PC-3 (cell line): ENCODE results near the gene SFT2D3. TPM values are rescaled to one million over a fixed set of nuclear protein-coding genes. Genes with fewer than 3 reads are reported as not detected.

Experiments
- ATAC-seq: fragments of 200-7000 bp; cut with Tn5 transposase; 2 replicates; pipeline ENCODE4 v1.9.1; 2020; ENCODE audit warnings: mild to moderate bottlenecking, moderate library complexity
- BruUV-seq: library from RNA; stranded (reverse); fragments of 400-500 nt; replicated peaks from 2 replicates; lab custom pipeline; 2021; lab: Mats Ljungman, UMichigan
- CTCF ChIA-PET: fragments of 300-600 bp; sonication (Branson Sonifier 250); formaldehyde crosslinking; loops from one replicate; lab custom pipeline; 2022; ENCODE audit warnings: antibody characterized with exemption; lab: Charles Lee
- POLR2A ChIA-PET: fragments of 300-600 bp; sonication (Branson Sonifier 250); formaldehyde crosslinking; loops from one replicate; lab custom pipeline; 2022; ENCODE audit warnings: antibody characterized with exemption; ENCODE audit not compliant: unreplicated experiment; lab: Charles Lee
- DNase-seq: peaks from one replicate; pipeline ENCODE4 v3.0.0-alpha.2; 2015
- H2AFZ ChIP-seq: fragments of 300-600 bp; sonication (generic); 2 replicates; pipeline ENCODE4 v1.6.0; 2016; ENCODE audit warnings: antibody characterized with exemption, low read length
- H3F3A ChIP-seq: fragments of 300-600 bp; sonication (generic); one replicate; pipeline ENCODE4 v1.6.0; 2017; ENCODE audit warnings: antibody characterized with exemption, low read length, control low read depth, mild to moderate bottlenecking; ENCODE audit not compliant: unreplicated experiment
- H3K27ac ChIP-seq: fragments of 300-600 bp; sonication (generic); 2 replicates; pipeline ENCODE4 v1.5.1; 2016; ENCODE audit warnings: mild to moderate bottlenecking, low read length
- H3K27me3 ChIP-seq: fragments of 300-600 bp; sonication (generic); 2 replicates; pipeline ENCODE4 v1.6.1; 2016; ENCODE audit warnings: low read length, mixed read lengths
- H3K36me3 ChIP-seq: fragments of 300-600 bp; sonication (generic); 2 replicates; pipeline ENCODE4 v1.6.1; 2016; ENCODE audit warnings: low read depth, mixed run types, low read length, mixed read lengths
- H3K4me1 ChIP-seq: fragments of 300-600 bp; sonication (generic); 2 replicates; pipeline ENCODE4 v1.5.1; 2016; ENCODE audit warnings: low read length; ENCODE audit not compliant: insufficient read depth
- H3K4me2 ChIP-seq: fragments of 300-600 bp; sonication (generic); 2 replicates; pipeline ENCODE4 v1.6.0; 2016; ENCODE audit warnings: low read length
- H3K4me3 ChIP-seq: fragments of 300-600 bp; sonication (generic); 2 replicates; pipeline ENCODE4 v1.5.1; 2016; ENCODE audit warnings: mild to moderate bottlenecking, low read length, mixed read lengths
- H3K79me2 ChIP-seq: fragments of 300-600 bp; sonication (generic); 2 replicates; pipeline ENCODE4 v1.6.1; 2017; ENCODE audit warnings: low read length, mixed read lengths
- H3K9ac ChIP-seq: fragments of 300-600 bp; sonication (generic); 2 replicates; pipeline ENCODE4 v1.6.0; 2016; ENCODE audit warnings: mild to moderate bottlenecking, low read length
- H3K9me2 ChIP-seq: fragments of 300-600 bp; sonication (generic); replicated peaks from 2 replicates; pipeline ENCODE4 v1.6.1; 2016; ENCODE audit warnings: mixed run types, low read length, mixed read lengths
- H3K9me3 ChIP-seq: fragments of 300-600 bp; sonication (generic); 2 replicates; pipeline ENCODE4 v1.6.1; 2016; ENCODE audit warnings: low read length, mixed read lengths
- H4K20me1 ChIP-seq: fragments of 300-600 bp; sonication (generic); 2 replicates; pipeline ENCODE4 v1.6.1; 2016; ENCODE audit warnings: low read length, mixed read lengths
- EZH2 ChIP-seq: fragments of 300-600 bp; sonication (generic); IDR thresholded peaks from one replicate; pipeline ENCODE4 v1.6.1; 2017; ENCODE audit warnings: antibody characterized with exemption, mild to moderate bottlenecking, low read length; ENCODE audit not compliant: unreplicated experiment
- EZH2phosphoT487 ChIP-seq: fragments of 300-600 bp; sonication (generic); IDR thresholded peaks from 2 replicates; pipeline ENCODE4 v1.6.1; 2018; ENCODE audit warnings: mild to moderate bottlenecking, antibody characterized with exemption, low read length, borderline replicate concordance
- intact Hi-C: fragments of 100-400 bp; cut with micrococcal nuclease; formaldehyde crosslinking; loops from 2 replicates; pipeline ENCODE4 v1.9.0; 2023
- total RNA-seq: library from RNA; depleted of rRNA; stranded (reverse); fragments of >200 nt; gene quantifications from 2 replicates; pipeline ENCODE4 v1.2.3, GENCODE V29; 2014
- TF ChIP-seq, protein P1 (sequence below): fragments of 300-600 bp; sonication (generic); conservative IDR thresholded peaks from 2 replicates; pipeline ENCODE4 v1.5.1; 2017; ENCODE audit warnings: antibody characterized with exemption, low read depth, mild to moderate bottlenecking, low read length

Gene SFT2D3
- total RNA-seq, 1 experiment from 2014 or later, result 4.2 TPM

DNA sequence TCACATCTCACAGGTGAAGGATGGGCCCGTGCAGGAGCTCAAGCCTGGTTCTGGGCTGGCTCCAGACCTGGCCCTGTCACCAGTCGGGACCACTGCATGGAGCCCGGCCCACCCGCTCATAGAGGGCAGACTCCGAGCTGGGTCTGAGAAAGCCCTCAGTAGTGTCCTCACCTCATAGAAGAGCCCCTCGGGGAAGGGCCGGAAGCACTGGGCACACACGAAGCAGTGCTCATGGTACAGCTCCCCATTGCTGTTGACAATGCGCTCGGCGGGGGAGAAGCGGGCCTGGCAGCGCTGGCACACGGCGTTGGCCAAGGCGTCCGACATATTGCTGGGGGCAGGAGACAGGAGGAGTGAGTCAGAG, 44.1 kb upstream of the SFT2D3 start:
- Histone ChIP-seq H3K4me2 (no peak overlapping the region), H3K9ac (no peak overlapping the region), H3F3A (no peaks in the 10 kb centered on the region), H4K20me1 (no peaks in the 10 kb centered on the region), H3K9me3 (no peaks in the 10 kb centered on the region), H3K27ac (no peak overlapping the region), H2AFZ (no peak overlapping the region), H3K9me2 (no peaks in the 10 kb centered on the region), H3K36me3 (no peaks in the 10 kb centered on the region), H3K4me1 (no peaks in the 10 kb centered on the region), H3K4me3 (no peak overlapping the region), H3K79me2 (no peaks in the 10 kb centered on the region), H3K27me3 (no peaks in the 10 kb centered on the region)
- POLR2A ChIA-PET, result no interaction called here
- CTCF ChIA-PET, result no interaction called here
- DNase-seq (no peak), ATAC-seq (no peak)
- intact Hi-C loops, result no loop called here
- no peak for TF ChIP-seq EZH2phosphoT487
- TF ChIP-seq EZH2, result no peak
- TF ChIP-seq, protein P1, sequence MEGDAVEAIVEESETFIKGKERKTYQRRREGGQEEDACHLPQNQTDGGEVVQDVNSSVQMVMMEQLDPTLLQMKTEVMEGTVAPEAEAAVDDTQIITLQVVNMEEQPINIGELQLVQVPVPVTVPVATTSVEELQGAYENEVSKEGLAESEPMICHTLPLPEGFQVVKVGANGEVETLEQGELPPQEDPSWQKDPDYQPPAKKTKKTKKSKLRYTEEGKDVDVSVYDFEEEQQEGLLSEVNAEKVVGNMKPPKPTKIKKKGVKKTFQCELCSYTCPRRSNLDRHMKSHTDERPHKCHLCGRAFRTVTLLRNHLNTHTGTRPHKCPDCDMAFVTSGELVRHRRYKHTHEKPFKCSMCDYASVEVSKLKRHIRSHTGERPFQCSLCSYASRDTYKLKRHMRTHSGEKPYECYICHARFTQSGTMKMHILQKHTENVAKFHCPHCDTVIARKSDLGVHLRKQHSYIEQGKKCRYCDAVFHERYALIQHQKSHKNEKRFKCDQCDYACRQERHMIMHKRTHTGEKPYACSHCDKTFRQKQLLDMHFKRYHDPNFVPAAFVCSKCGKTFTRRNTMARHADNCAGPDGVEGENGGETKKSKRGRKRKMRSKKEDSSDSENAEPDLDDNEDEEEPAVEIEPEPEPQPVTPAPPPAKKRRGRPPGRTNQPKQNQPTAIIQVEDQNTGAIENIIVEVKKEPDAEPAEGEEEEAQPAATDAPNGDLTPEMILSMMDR, result no peak
- BruUV-seq, result no TSS peak

DNA sequence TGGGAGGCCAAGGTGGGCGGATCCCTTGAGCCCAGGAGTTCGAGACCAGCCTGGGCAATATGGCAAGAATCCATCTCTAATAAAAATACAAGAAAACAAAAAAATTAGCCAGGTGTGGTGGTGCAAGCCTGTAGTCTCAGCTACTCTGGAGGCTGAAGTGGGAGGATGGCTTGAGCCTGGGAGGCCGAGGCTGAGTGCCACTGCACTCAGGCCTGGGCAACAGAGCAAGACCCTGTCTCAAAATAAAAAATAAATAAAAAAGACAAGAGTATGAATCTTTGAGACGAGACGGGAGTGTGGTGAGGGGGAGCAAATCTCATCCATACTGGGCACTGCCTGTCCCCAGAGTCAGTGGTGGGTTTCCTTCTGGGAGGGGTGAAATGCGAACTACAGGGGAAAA, 43.2 kb upstream of the SFT2D3 start:
- intact Hi-C loops, result no loop called here
- Histone ChIP-seq H3K9me2 (no peaks in the 10 kb centered on the region), H4K20me1 (no peaks in the 10 kb centered on the region), H3K9me3 (no peaks in the 10 kb centered on the region), H3K4me2 (no peak overlapping the region), H3K27ac (no peak overlapping the region), H3K36me3 (no peaks in the 10 kb centered on the region), H3K79me2 (no peaks in the 10 kb centered on the region), H3K9ac (no peak overlapping the region), H3K4me3 (no peak overlapping the region), H2AFZ (no peak overlapping the region), H3F3A (no peaks in the 10 kb centered on the region), H3K27me3 (no peaks in the 10 kb centered on the region), H3K4me1 (no peaks in the 10 kb centered on the region)
- BruUV-seq, result no TSS peak
- DNase-seq, result no peak
- no peak for ATAC-seq
- POLR2A ChIA-PET, result no interaction called here
- CTCF ChIA-PET, result no interaction called here
- TF ChIP-seq, protein P1, result no peak
- TF ChIP-seq EZH2phosphoT487 (no peak), EZH2 (no peak)

DNA sequence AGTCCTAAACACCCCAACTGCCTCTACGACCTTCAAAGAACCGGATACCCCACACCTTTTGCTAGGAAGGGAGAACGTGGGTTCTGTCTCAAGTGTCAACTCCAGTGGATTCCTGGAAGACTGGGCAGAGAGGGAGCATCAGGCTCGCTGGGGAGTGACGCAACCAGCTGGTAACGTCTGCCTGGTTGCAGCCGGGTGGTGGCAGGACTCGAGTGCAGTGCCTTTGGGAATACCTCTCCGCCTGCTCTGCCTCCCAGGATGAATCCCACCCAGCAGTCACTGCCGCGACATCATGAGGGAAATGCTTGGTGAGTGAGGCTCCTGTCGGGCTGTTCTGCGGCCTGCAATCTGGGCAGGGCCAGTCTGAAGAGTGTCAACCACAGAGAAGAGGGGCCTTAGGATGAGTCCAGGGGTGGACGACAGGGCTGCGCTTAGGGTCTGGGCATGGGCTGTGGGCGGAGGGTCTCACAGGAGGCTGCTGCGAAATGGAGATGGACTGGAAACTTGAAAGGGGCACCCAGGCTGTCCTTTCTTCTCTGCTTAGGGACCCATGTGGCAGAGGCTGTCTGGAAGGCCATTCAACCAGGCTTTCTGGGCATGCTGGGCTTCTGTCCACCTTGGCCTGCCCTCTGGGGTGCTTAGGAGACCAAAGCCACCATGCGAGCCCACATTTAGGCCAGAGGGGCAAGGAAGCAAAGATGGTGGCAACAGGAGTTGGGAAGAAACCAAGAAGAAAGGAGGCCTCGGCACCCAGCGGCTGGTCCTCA, 42.5 kb upstream of the SFT2D3 start:
- H3K4me2 ChIP-seq, result no peak overlapping the region
- no peak overlapping the region for H3K4me3 ChIP-seq
- H3K79me2 ChIP-seq, result no peaks in the 10 kb centered on the region
- H3K27me3 ChIP-seq, result no peaks in the 10 kb centered on the region
- H3K9me3 ChIP-seq, result no peaks in the 10 kb centered on the region
- CTCF ChIA-PET, result no interaction called here
- TF ChIP-seq, protein P1, result no peak
- TF ChIP-seq EZH2phosphoT487, result no peak
- no peak for TF ChIP-seq EZH2
- H3K9ac ChIP-seq, result no peak overlapping the region
- H3F3A ChIP-seq, result no peaks in the 10 kb centered on the region
- ATAC-seq (no peak), DNase-seq (no peak)
- no TSS peak for BruUV-seq
- no peak overlapping the region for H2AFZ ChIP-seq
- no peaks in the 10 kb centered on the region for H4K20me1 ChIP-seq
- H3K9me2 ChIP-seq, result no peaks in the 10 kb centered on the region
- no peaks in the 10 kb centered on the region for H3K4me1 ChIP-seq
- H3K27ac ChIP-seq, result no peak overlapping the region
- no peaks in the 10 kb centered on the region for H3K36me3 ChIP-seq
- intact Hi-C loops, result no loop called here
- POLR2A ChIA-PET, result no interaction called here
